Measurements from ENCODE around the gene CFAP20. TPM values are rescaled to one million over a fixed set of nuclear protein-coding genes. Genes with fewer than 3 reads are reported as not detected.
"Not testable (repeated sequence)": the region's sequence is repeated elsewhere in the genome, so short reads cannot be mapped to it uniquely, and the experiment has no call there.

CFAP20 gene
- total RNA-seq, 1 donor: 26.1 TPM

DNA sequence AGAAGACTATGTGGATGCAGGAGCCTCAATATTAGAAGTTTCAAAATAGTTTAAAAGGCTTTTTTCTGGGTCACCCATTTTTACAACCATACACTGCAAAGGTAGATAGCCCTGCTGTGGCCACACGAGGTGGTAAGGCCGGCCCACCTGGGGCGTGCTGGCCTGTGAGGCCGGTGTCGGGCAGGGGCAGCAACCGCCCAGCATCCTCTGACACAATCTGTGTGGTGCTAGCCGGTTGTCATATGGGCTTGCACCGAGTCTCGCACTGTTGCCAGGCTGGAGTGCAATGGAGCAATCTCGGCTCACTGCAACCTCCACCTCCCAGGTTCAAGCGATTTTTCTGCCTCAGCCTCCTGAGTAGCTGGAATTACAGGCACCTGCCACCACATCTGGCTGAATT lies 44.0 kb downstream of the CFAP20 start:
- no peak for DNase-seq (ENCODE audit: insufficient read length, low spot score, missing footprints)
- Histone ChIP-seq H3K36me3 (ENCODE audit: insufficient read depth, low read length) (no peaks in the 10 kb centered on the region), H3K27me3 (ENCODE audit: insufficient read depth, low read length) (no peaks in the 10 kb centered on the region), H3K27ac (ENCODE audit: low read depth, low read length) (no peak overlapping the region), H3K4me1 (ENCODE audit: insufficient read depth, low read length) (no peaks in the 10 kb centered on the region), H3K4me3 (ENCODE audit: insufficient read depth, low read length) (no peak overlapping the region), H2AFZ (ENCODE audit: low read length) (no peak overlapping the region), H4K20me1 (ENCODE audit: insufficient read depth, low read length) (no peaks in the 10 kb centered on the region), H3K4me2 (ENCODE audit: insufficient read depth, low read length) (no peak overlapping the region), H3K79me2 (ENCODE audit: insufficient read depth, low read length) (no peaks in the 10 kb centered on the region), H3K9me3 (ENCODE audit: low read depth, low read length) (no peaks in the 10 kb centered on the region)
- TF ChIP-seq, protein P1, sequence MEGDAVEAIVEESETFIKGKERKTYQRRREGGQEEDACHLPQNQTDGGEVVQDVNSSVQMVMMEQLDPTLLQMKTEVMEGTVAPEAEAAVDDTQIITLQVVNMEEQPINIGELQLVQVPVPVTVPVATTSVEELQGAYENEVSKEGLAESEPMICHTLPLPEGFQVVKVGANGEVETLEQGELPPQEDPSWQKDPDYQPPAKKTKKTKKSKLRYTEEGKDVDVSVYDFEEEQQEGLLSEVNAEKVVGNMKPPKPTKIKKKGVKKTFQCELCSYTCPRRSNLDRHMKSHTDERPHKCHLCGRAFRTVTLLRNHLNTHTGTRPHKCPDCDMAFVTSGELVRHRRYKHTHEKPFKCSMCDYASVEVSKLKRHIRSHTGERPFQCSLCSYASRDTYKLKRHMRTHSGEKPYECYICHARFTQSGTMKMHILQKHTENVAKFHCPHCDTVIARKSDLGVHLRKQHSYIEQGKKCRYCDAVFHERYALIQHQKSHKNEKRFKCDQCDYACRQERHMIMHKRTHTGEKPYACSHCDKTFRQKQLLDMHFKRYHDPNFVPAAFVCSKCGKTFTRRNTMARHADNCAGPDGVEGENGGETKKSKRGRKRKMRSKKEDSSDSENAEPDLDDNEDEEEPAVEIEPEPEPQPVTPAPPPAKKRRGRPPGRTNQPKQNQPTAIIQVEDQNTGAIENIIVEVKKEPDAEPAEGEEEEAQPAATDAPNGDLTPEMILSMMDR (IDR thresholded peaks at IDR 0.05; ENCODE audit: extremely low read depth, low read depth, low read length): no peak

- no peak overlapping the region for H3K4me3 ChIP-seq (ENCODE audit: insufficient read depth, low read length)
- no peaks in the 10 kb centered on the region for H3K27me3 ChIP-seq (ENCODE audit: insufficient read depth, low read length)
- no peak for DNase-seq (ENCODE audit: insufficient read length, low spot score, missing footprints)
- TF ChIP-seq, protein P1 (IDR thresholded peaks at IDR 0.05; ENCODE audit: extremely low read depth, low read depth, low read length): no peak
- H3K27ac ChIP-seq (ENCODE audit: low read depth, low read length): no peak overlapping the region
- no peak overlapping the region for H2AFZ ChIP-seq (ENCODE audit: low read length)
- H3K36me3 ChIP-seq (ENCODE audit: insufficient read depth, low read length): no peaks in the 10 kb centered on the region
- no peak overlapping the region for H3K4me2 ChIP-seq (ENCODE audit: insufficient read depth, low read length)
- H3K9me3 ChIP-seq (ENCODE audit: low read depth, low read length): no peaks in the 10 kb centered on the region
- no peaks in the 10 kb centered on the region for H3K4me1 ChIP-seq (ENCODE audit: insufficient read depth, low read length)
- H3K79me2 ChIP-seq (ENCODE audit: insufficient read depth, low read length): no peaks in the 10 kb centered on the region
- no peaks in the 10 kb centered on the region for H4K20me1 ChIP-seq (ENCODE audit: insufficient read depth, low read length)
These were observed 44.5 kb downstream of the CFAP20 start for GRCh38 chr16:58084635-58085034.

- H3K27ac ChIP-seq (ENCODE audit: low read depth, low read length): no peak overlapping the region
- no peaks in the 10 kb centered on the region for H3K9me3 ChIP-seq (ENCODE audit: low read depth, low read length)
- H3K4me1 ChIP-seq (ENCODE audit: insufficient read depth, low read length): no peaks in the 10 kb centered on the region
- H3K4me3 ChIP-seq (ENCODE audit: insufficient read depth, low read length): no peak overlapping the region
- H4K20me1 ChIP-seq (ENCODE audit: insufficient read depth, low read length): no peaks in the 10 kb centered on the region
- no peaks in the 10 kb centered on the region for H3K36me3 ChIP-seq (ENCODE audit: insufficient read depth, low read length)
- no peaks in the 10 kb centered on the region for H3K79me2 ChIP-seq (ENCODE audit: insufficient read depth, low read length)
- no peak for DNase-seq (ENCODE audit: insufficient read length, low spot score, missing footprints)
- H3K4me2 ChIP-seq (ENCODE audit: insufficient read depth, low read length): no peak overlapping the region
- H3K27me3 ChIP-seq (ENCODE audit: insufficient read depth, low read length): no peaks in the 10 kb centered on the region
- TF ChIP-seq, protein P1 (IDR thresholded peaks at IDR 0.05; ENCODE audit: extremely low read depth, low read depth, low read length): no peak
- no peak overlapping the region for H2AFZ ChIP-seq (ENCODE audit: low read length)
These were observed 46.8 kb downstream of the CFAP20 start for GRCh38 chr16:58082381-58082780.

- H2AFZ ChIP-seq (ENCODE audit: low read length); DNase-seq (ENCODE audit: insufficient read length, low spot score, missing footprints); H3K27me3 ChIP-seq (ENCODE audit: insufficient read depth, low read length); H3K4me2 ChIP-seq (ENCODE audit: insufficient read depth, low read length); H3K79me2 ChIP-seq (ENCODE audit: insufficient read depth, low read length); H3K27ac ChIP-seq (ENCODE audit: low read depth, low read length); H3K4me3 ChIP-seq (ENCODE audit: insufficient read depth, low read length); H3K36me3 ChIP-seq (ENCODE audit: insufficient read depth, low read length); H3K9me3 ChIP-seq (ENCODE audit: low read depth, low read length); H3K4me1 ChIP-seq (ENCODE audit: insufficient read depth, low read length); H4K20me1 ChIP-seq (ENCODE audit: insufficient read depth, low read length): not testable (repeated sequence)
These were observed 48.5 kb downstream of the CFAP20 start for GRCh38 chr16:58080657-58081056.

Measured in osteoblast (primary cell).